Caco-2 (cell line): ENCODE measurements around the gene WDFY4. TPM values are rescaled to one million over a fixed set of nuclear protein-coding genes. Genes with fewer than 3 reads are reported as not detected.

Experiments used
- BruUV-seq: library from RNA; stranded (reverse); fragments of 400-500 nt; replicated peaks from 2 replicates; lab custom pipeline; 2021; lab: Mats Ljungman, UMichigan
- CTCF ChIA-PET: fragments of 300-600 bp; sonication (Branson Sonifier 250); formaldehyde crosslinking; loops from one replicate; lab custom pipeline; 2022; ENCODE audit warnings: antibody characterized with exemption; lab: Charles Lee
- POLR2A ChIA-PET: fragments of 300-600 bp; sonication (Branson Sonifier 250); formaldehyde crosslinking; loops from one replicate; lab custom pipeline; 2022; ENCODE audit warnings: antibody characterized with exemption; lab: Charles Lee
- DNase-seq, 2 experiments: peaks; one replicate each; pipeline versions ENCODE4 v3.0.0 to v3.0.0-alpha.2; 2020 to 2022
- H3K27me3 ChIP-seq: replicated peaks from 2 replicates; pipeline ENCODE4 v1.6.0; 2011; ENCODE audit warnings: low read length; ENCODE audit not compliant: control insufficient read depth, insufficient read depth
- H3K36me3 ChIP-seq: 2 replicates; pipeline ENCODE4 v1.5.1; 2011; ENCODE audit warnings: low read length; ENCODE audit not compliant: control insufficient read depth, insufficient read depth
- H3K4me1 ChIP-seq: fragments of 250-450 bp; sonication (Bioruptor Pico); 2 replicates; pipeline ENCODE4 v1.5.1; 2020; ENCODE audit warnings: mild to moderate bottlenecking
- H3K4me3 ChIP-seq: 2 replicates; pipeline ENCODE4 v1.5.1; 2011; ENCODE audit warnings: low read depth, mild to moderate bottlenecking, control low read depth, low read length
- H3K9me3 ChIP-seq: fragments of 250-450 bp; sonication (Bioruptor Pico); 2 replicates; pipeline ENCODE4 v1.5.1; 2020; ENCODE audit warnings: mild to moderate bottlenecking, moderate library complexity
- H3K27ac Mint-ChIP-seq: one replicate; pipeline ENCODE4 v1.8.0; 2022; ENCODE audit warnings: mixed read lengths; ENCODE audit not compliant: unreplicated experiment
- H3K27me3 Mint-ChIP-seq: one replicate; pipeline ENCODE4 v1.8.0; 2022; ENCODE audit warnings: mixed read lengths; ENCODE audit not compliant: insufficient read depth, unreplicated experiment
- H3K36me3 Mint-ChIP-seq: one replicate; pipeline ENCODE4 v1.8.0; 2022; ENCODE audit warnings: mild to moderate bottlenecking, mixed read lengths; ENCODE audit not compliant: insufficient read depth, unreplicated experiment
- H3K4me1 Mint-ChIP-seq: one replicate; pipeline ENCODE4 v1.8.0; 2022; ENCODE audit warnings: low read depth, mixed read lengths; ENCODE audit not compliant: unreplicated experiment
- H3K4me3 Mint-ChIP-seq: one replicate; pipeline ENCODE4 v1.8.0; 2022; ENCODE audit warnings: mild to moderate bottlenecking, moderate library complexity, mixed read lengths; ENCODE audit not compliant: unreplicated experiment
- H3K9me3 Mint-ChIP-seq: one replicate; pipeline ENCODE4 v1.8.0; 2022; ENCODE audit warnings: mixed read lengths; ENCODE audit not compliant: unreplicated experiment
- CTCF ChIP-seq, 2 experiments: fragments of 200-600 bp in 1 of 2; IDR thresholded peaks; 1 replicate in 1 of 2; 2 replicates in 1 of 2; pipeline versions ENCODE4 v1.5.1 to v1.8.0; 2011 to 2022; ENCODE audit warnings: antibody characterized with exemption in 1 of 2, control low read depth in 1 of 2, inconsistent platforms in 1 of 2, low read depth in 1 of 2, low read length in 1 of 2, mild to moderate bottlenecking in 1 of 2, moderate library complexity in 1 of 2; ENCODE audit not compliant: insufficient read depth in 1 of 2, severe bottlenecking in 1 of 2, unreplicated experiment in 1 of 2
- intact Hi-C: fragments of 100-400 bp; cut with micrococcal nuclease; formaldehyde crosslinking; loops from one replicate; pipeline ENCODE4 v1.10.0; 2022; ENCODE audit not compliant: unreplicated experiment
- total RNA-seq: library from RNA; stranded (reverse); gene quantifications from 2 replicates; pipeline ENCODE4 v1.2.3, GENCODE V29; 2022

The WDFY4 gene
- total RNA-seq, 1 experiment from 2014 or later = not detected

DNA sequence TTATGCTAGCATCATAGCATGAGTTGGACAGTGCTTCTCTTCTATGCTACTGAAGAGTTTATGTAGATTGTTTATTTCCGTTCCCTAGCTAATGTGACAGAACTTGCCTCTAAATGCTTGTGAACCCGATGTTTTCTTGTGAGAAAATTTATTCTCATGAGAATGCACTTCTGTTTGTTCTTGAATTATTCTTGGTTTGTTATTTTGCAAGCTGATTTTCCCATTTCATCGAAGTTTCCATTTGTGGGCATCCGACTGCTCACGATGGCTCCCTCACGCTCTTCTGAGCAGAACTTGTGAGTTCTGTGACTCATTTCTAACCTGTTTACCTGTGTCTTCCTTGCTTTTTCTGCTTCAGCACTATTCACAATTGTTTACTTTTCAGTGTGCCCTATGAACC lies 59.9 kb downstream of the WDFY4 start:
- TF ChIP-seq CTCF (IDR thresholded peaks at IDR 0.05; ENCODE audit: insufficient read depth in 1 of 2, low read depth in 1 of 2, low read length in 1 of 2, severe bottlenecking in 1 of 2, unreplicated experiment in 1 of 2) = no peak
- Histone ChIP-seq H3K4me1 (no peaks in the 10 kb centered on the region), H3K9me3 (no peaks in the 10 kb centered on the region), H3K4me3 (no peak overlapping the region), H3K36me3 (no peaks in the 10 kb centered on the region), H3K27me3 (no peaks in the 10 kb centered on the region; the same call in 1 of the 2 replicates)
- POLR2A ChIA-PET = no interaction called here
- Mint-ChIP-seq H3K36me3 (no peaks in the 10 kb centered on the region), H3K27ac (no peak overlapping the region), H3K4me3 (no peak overlapping the region), H3K9me3 (no peaks in the 10 kb centered on the region), H3K4me1 (no peaks in the 10 kb centered on the region), H3K27me3 (peaks cover 32% of the 10 kb centered on the region)
- CTCF ChIA-PET = no interaction called here
- no peak for DNase-seq
- BruUV-seq = no TSS peak
- intact Hi-C loops = no loop called here

GRCh38 chr10:48745662-48746245 lies 61.1 kb downstream of the WDFY4 start:
- Mint-ChIP-seq H3K9me3 (no peaks in the 10 kb centered on the region), H3K4me1 (no peaks in the 10 kb centered on the region), H3K36me3 (no peaks in the 10 kb centered on the region), H3K27me3 (peaks cover 29% of the 10 kb centered on the region), H3K4me3 (no peak overlapping the region), H3K27ac (no peak overlapping the region)
- DNase-seq = peak; percentile 55 to 71
- H3K9me3 ChIP-seq = no peaks in the 10 kb centered on the region
- H3K4me1 ChIP-seq = no peaks in the 10 kb centered on the region
- H3K4me3 ChIP-seq = no peak overlapping the region
- ChIA-PET POLR2A (no interaction called here), CTCF (interaction anchor here (0.5 kb wide), 1 partner anchor 96 kb away, joined by 4 read pairs; no protein-coding TSS in a partner anchor)
- no TSS peak for BruUV-seq
- H3K27me3 ChIP-seq = no peaks in the 10 kb centered on the region; the same call in 1 of the 2 replicates
- peak; percentile 68 to 87 for TF ChIP-seq CTCF (IDR thresholded peaks at IDR 0.05; ENCODE audit: insufficient read depth in 1 of 2, low read depth in 1 of 2, low read length in 1 of 2, severe bottlenecking in 1 of 2, unreplicated experiment in 1 of 2)
- no peaks in the 10 kb centered on the region for H3K36me3 ChIP-seq
- intact Hi-C loops = loop anchor here (1.0 kb wide), 1 partner anchor 76 kb away; no protein-coding TSS in a partner anchor

GRCh38 chr10:48748573-48748972 lies 63.9 kb downstream of the WDFY4 start:
- CTCF ChIA-PET = no interaction called here
- H3K27me3 ChIP-seq = no peaks in the 10 kb centered on the region
- Mint-ChIP-seq H3K27me3 (peaks cover 25% of the 10 kb centered on the region), H3K4me3 (no peak overlapping the region), H3K27ac (no peak overlapping the region), H3K4me1 (no peaks in the 10 kb centered on the region), H3K9me3 (no peaks in the 10 kb centered on the region), H3K36me3 (no peaks in the 10 kb centered on the region)
- no peaks in the 10 kb centered on the region for H3K4me1 ChIP-seq
- POLR2A ChIA-PET = no interaction called here
- intact Hi-C loops = no loop called here
- H3K36me3 ChIP-seq = no peaks in the 10 kb centered on the region
- no peak for TF ChIP-seq CTCF (IDR thresholded peaks at IDR 0.05; ENCODE audit: insufficient read depth in 1 of 2, low read depth in 1 of 2, low read length in 1 of 2, severe bottlenecking in 1 of 2, unreplicated experiment in 1 of 2)
- no peaks in the 10 kb centered on the region for H3K9me3 ChIP-seq
- no peak for DNase-seq
- no TSS peak for BruUV-seq
- H3K4me3 ChIP-seq = no peak overlapping the region
